ENCODE data around the gene GNGT2. TPM values are rescaled to one million over a fixed set of nuclear protein-coding genes. Genes with fewer than 3 reads are reported as not detected.

The GNGT2 gene
- polyA plus RNA-seq, 1 donor from 2014 or later: not detected

DNA sequence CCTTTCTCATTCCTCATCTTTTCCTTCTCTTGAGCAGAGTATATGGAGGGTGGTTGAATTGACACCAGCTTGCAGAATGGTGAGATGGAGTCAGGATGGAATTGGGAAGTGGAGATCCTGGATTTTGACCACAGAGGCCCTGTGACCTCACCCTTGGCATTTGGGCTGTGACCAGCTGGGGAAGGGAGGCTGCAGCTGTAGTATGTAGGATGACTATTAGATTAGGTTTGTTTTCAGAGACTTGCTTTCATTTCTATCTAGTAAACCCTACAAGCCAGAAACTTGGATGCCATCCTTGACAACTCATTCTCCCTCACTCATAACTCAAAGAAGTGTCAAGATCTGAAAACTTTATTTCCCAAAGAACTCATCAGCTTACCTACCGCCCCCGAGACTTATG is 5.9 kb downstream of the GNGT2 start:
- no peak overlapping the region for H2AFZ ChIP-seq (ENCODE audit: low read depth, low read length)
- no peaks in the 10 kb centered on the region for H3K9me3 ChIP-seq (ENCODE audit: low read length)
- H3K36me3 ChIP-seq (ENCODE audit: insufficient read depth, low read length): no peaks in the 10 kb centered on the region
- no peaks in the 10 kb centered on the region for H3K79me2 ChIP-seq (replicated peaks; ENCODE audit: insufficient read depth, low read length)
- no peak for TF ChIP-seq SMC3 (conservative IDR thresholded peaks at IDR 0.05; ENCODE audit: poor library complexity)
- TF ChIP-seq REST (IDR thresholded peaks at IDR 0.05; ENCODE audit: borderline replicate concordance): no peak
- no peak for TF ChIP-seq EP300 (conservative IDR thresholded peaks at IDR 0.05; ENCODE audit: poor library complexity, severe bottlenecking)
- no peak for TF ChIP-seq RAD21 (conservative IDR thresholded peaks at IDR 0.05)
- TF ChIP-seq TAF1 (IDR thresholded peaks at IDR 0.05; ENCODE audit: low read depth): no peak
- no peak for TF ChIP-seq EZH2 (IDR thresholded peaks at IDR 0.05; ENCODE audit: borderline replicate concordance, insufficient read depth, low read length, poor library complexity, severe bottlenecking)
- TF ChIP-seq POLR2AphosphoS5 (IDR thresholded peaks at IDR 0.05): no peak
- TF ChIP-seq, protein P1, sequence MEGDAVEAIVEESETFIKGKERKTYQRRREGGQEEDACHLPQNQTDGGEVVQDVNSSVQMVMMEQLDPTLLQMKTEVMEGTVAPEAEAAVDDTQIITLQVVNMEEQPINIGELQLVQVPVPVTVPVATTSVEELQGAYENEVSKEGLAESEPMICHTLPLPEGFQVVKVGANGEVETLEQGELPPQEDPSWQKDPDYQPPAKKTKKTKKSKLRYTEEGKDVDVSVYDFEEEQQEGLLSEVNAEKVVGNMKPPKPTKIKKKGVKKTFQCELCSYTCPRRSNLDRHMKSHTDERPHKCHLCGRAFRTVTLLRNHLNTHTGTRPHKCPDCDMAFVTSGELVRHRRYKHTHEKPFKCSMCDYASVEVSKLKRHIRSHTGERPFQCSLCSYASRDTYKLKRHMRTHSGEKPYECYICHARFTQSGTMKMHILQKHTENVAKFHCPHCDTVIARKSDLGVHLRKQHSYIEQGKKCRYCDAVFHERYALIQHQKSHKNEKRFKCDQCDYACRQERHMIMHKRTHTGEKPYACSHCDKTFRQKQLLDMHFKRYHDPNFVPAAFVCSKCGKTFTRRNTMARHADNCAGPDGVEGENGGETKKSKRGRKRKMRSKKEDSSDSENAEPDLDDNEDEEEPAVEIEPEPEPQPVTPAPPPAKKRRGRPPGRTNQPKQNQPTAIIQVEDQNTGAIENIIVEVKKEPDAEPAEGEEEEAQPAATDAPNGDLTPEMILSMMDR (IDR thresholded peaks at IDR 0.05; ENCODE audit: poor library complexity, severe bottlenecking): no peak
- no peak overlapping the region for H3K4me2 ChIP-seq (ENCODE audit: low read length)
- H3K27ac ChIP-seq (ENCODE audit: low read length): no peak overlapping the region
- H3K9me2 ChIP-seq (ENCODE audit: insufficient read depth, low read length): no peaks in the 10 kb centered on the region
- H3K27me3 ChIP-seq (ENCODE audit: insufficient read depth, low read depth, low read length): no peaks in the 10 kb centered on the region
- no peak overlapping the region for H3K9ac ChIP-seq (ENCODE audit: low read length)
- no peaks in the 10 kb centered on the region for H4K20me1 ChIP-seq (ENCODE audit: insufficient read depth)
- no peak overlapping the region for H3K4me3 ChIP-seq (ENCODE audit: low read length)
- H3F3A ChIP-seq (ENCODE audit: insufficient read depth, low read length, poor library complexity, severe bottlenecking): no peaks in the 10 kb centered on the region

GRCh38 chr17:49203796-49204195 is 6.6 kb downstream of the GNGT2 start:
- TF ChIP-seq MXI1 (conservative IDR thresholded peaks at IDR 0.05; ENCODE audit: poor library complexity, severe bottlenecking) (no peak), REST (IDR thresholded peaks at IDR 0.05; ENCODE audit: borderline replicate concordance) (no peak), EP300 (conservative IDR thresholded peaks at IDR 0.05; ENCODE audit: poor library complexity, severe bottlenecking) (no peak), RAD21 (conservative IDR thresholded peaks at IDR 0.05) (no peak), EZH2 (IDR thresholded peaks at IDR 0.05; ENCODE audit: borderline replicate concordance, insufficient read depth, low read length, poor library complexity, severe bottlenecking) (no peak), TAF1 (IDR thresholded peaks at IDR 0.05; ENCODE audit: low read depth) (no peak), SMC3 (conservative IDR thresholded peaks at IDR 0.05; ENCODE audit: poor library complexity) (no peak), POLR2AphosphoS5 (IDR thresholded peaks at IDR 0.05) (no peak)
- TF ChIP-seq, protein P1 (IDR thresholded peaks at IDR 0.05; ENCODE audit: poor library complexity, severe bottlenecking): no peak
- H3K27me3 ChIP-seq (ENCODE audit: insufficient read depth, low read depth, low read length): no peaks in the 10 kb centered on the region
- no peak overlapping the region for H3K27ac ChIP-seq (ENCODE audit: low read length)
- H3K4me2 ChIP-seq (ENCODE audit: low read length): no peak overlapping the region
- no peaks in the 10 kb centered on the region for H3K36me3 ChIP-seq (ENCODE audit: insufficient read depth, low read length)
- H4K20me1 ChIP-seq (ENCODE audit: insufficient read depth): no peaks in the 10 kb centered on the region
- no peaks in the 10 kb centered on the region for H3K9me3 ChIP-seq (ENCODE audit: low read length)
- no peaks in the 10 kb centered on the region for H3K9me2 ChIP-seq (ENCODE audit: insufficient read depth, low read length)
- H3K79me2 ChIP-seq (replicated peaks; ENCODE audit: insufficient read depth, low read length): no peaks in the 10 kb centered on the region
- H3F3A ChIP-seq (ENCODE audit: insufficient read depth, low read length, poor library complexity, severe bottlenecking): no peaks in the 10 kb centered on the region
- no peak overlapping the region for H2AFZ ChIP-seq (ENCODE audit: low read depth, low read length)
- no peak overlapping the region for H3K4me3 ChIP-seq (ENCODE audit: low read length)
- H3K9ac ChIP-seq (ENCODE audit: low read length): no peak overlapping the region

All from neural cell (in vitro differentiated cells).